ENCODE measurements around the gene RETREG3.
"Not testable (repeated sequence)": the region's sequence is repeated elsewhere in the genome, so short reads cannot be mapped to it uniquely, and the experiment has no call there.

RETREG3 gene

DNA sequence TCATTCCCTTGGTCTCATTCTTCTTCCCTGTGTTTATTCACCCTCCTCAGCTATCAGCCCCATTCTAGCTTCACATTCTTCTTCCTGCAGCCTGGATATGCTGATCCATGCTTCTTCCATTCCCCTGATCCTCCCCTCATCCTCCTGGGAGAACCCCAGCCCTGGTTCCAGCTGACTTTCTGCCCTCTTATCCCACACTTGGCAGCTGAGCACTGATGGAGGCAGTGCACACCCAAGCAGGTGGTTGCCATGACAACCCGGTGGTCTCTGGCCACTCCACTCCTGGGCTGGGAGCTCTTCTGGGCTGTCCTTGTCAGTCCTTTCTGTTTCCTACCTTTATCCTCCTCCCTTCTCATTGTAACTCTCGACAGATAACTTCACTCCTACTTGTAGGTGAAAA, 33.2 kb upstream of the RETREG3 start:
- no peak for DNase-seq (ENCODE audit: extremely low read depth, low read depth)
- TF ChIP-seq, protein P1, sequence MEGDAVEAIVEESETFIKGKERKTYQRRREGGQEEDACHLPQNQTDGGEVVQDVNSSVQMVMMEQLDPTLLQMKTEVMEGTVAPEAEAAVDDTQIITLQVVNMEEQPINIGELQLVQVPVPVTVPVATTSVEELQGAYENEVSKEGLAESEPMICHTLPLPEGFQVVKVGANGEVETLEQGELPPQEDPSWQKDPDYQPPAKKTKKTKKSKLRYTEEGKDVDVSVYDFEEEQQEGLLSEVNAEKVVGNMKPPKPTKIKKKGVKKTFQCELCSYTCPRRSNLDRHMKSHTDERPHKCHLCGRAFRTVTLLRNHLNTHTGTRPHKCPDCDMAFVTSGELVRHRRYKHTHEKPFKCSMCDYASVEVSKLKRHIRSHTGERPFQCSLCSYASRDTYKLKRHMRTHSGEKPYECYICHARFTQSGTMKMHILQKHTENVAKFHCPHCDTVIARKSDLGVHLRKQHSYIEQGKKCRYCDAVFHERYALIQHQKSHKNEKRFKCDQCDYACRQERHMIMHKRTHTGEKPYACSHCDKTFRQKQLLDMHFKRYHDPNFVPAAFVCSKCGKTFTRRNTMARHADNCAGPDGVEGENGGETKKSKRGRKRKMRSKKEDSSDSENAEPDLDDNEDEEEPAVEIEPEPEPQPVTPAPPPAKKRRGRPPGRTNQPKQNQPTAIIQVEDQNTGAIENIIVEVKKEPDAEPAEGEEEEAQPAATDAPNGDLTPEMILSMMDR (IDR thresholded peaks at IDR 0.05; ENCODE audit: low read depth, low read length), result no peak

GRCh38 chr17:42640121-42640520, 30.9 kb upstream of the RETREG3 start:
- no peak for DNase-seq (ENCODE audit: extremely low read depth, low read depth)
- TF ChIP-seq, protein P1 (IDR thresholded peaks at IDR 0.05; ENCODE audit: low read depth, low read length), result no peak

GRCh38 chr17:42639525-42640113, 30.4 kb upstream of the RETREG3 start:
- TF ChIP-seq, protein P1 (IDR thresholded peaks at IDR 0.05; ENCODE audit: low read depth, low read length), result no peak
- no peak for DNase-seq (ENCODE audit: extremely low read depth, low read depth)

GRCh38 chr17:42632949-42633444, 23.8 kb upstream of the RETREG3 start:
- no peak for DNase-seq (ENCODE audit: extremely low read depth, low read depth)
- TF ChIP-seq, protein P1 (IDR thresholded peaks at IDR 0.05; ENCODE audit: low read depth, low read length), result no peak

DNA sequence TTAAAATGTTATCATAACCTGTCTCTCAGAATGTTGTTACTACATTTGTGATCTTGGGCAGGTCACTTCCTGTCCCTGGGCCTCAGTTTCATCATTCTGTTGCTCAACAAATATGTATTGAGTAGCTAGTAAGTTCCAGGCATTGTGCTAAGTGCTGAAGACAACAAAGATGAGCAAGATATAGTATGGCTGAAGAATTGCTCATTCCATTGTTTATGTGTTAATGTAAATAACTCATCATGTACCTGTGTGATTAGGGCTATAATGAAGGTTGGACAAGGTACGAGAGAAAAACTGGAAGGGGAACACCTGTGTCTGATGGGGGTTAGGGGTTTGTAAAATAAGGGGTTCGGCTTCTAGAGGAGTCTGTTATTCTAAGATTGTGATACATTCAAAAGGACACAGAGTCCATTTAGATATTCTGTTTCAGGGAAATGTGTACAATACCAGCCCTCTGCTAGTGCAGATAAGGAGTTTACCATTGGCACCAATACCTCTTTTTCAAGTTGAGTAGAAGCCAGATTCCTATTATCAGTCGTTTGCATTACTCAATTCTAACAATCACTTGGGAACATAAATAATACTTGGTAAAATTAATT, 20.3 kb upstream of the RETREG3 start:
- TF ChIP-seq, protein P1 (IDR thresholded peaks at IDR 0.05; ENCODE audit: low read depth, low read length), result no peak
- no peak for DNase-seq (ENCODE audit: extremely low read depth, low read depth)

- not testable (repeated sequence) for DNase-seq (ENCODE audit: extremely low read depth, low read depth)
Measured at GRCh38 chr17:42627032-42627764, 18.0 kb upstream of the RETREG3 start.

- TF ChIP-seq, protein P1 (IDR thresholded peaks at IDR 0.05; ENCODE audit: low read depth, low read length), result no peak
- no peak for DNase-seq (ENCODE audit: extremely low read depth, low read depth)
Measured at GRCh38 chr17:42623732-42624596, 14.8 kb upstream of the RETREG3 start.
